ENCODE data around the gene UTS2. TPM values are rescaled to one million over a fixed set of nuclear protein-coding genes. Genes with fewer than 3 reads are reported as not detected.

Gene UTS2
- total RNA-seq, 2 donors from 2014 or later: not detected

DNA sequence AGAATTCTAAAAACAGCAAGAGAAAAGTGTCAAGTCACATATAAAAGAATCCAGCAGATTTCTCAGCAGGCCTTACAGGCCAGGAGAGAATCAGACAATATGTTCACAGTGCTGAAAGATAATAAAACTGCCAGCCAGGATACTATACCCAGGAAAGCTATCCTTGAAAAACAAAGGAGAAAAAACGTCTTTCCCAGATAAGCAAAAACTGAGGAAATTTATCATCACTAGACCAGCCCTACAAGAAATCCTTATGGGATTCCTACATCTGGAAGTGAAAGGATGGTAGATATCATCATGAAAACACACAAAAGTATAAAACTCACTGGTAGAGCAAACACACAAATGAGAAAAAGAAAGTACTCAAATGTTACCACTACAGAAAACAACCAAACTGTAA is 25.2 kb upstream of the UTS2 start:
- Mint-ChIP-seq H3K36me3 (ENCODE audit: insufficient read depth in 2 of 2) (peaks cover 4 to 5% of the 10 kb centered on the region in 2 donors), H3K4me1 (ENCODE audit: low read depth) (peaks cover 6% of the 10 kb centered on the region), H3K27ac (no peak overlapping the region), H3K27me3 (ENCODE audit: low read depth) (peaks cover 10% of the 10 kb centered on the region), H3K4me3 (no peak overlapping the region), H3K9me3 (peaks cover 4 to 5% of the 10 kb centered on the region in 2 donors)
- DNase-seq (no peak), ATAC-seq (replicated peaks in 1 of 2) (no peak)

DNA sequence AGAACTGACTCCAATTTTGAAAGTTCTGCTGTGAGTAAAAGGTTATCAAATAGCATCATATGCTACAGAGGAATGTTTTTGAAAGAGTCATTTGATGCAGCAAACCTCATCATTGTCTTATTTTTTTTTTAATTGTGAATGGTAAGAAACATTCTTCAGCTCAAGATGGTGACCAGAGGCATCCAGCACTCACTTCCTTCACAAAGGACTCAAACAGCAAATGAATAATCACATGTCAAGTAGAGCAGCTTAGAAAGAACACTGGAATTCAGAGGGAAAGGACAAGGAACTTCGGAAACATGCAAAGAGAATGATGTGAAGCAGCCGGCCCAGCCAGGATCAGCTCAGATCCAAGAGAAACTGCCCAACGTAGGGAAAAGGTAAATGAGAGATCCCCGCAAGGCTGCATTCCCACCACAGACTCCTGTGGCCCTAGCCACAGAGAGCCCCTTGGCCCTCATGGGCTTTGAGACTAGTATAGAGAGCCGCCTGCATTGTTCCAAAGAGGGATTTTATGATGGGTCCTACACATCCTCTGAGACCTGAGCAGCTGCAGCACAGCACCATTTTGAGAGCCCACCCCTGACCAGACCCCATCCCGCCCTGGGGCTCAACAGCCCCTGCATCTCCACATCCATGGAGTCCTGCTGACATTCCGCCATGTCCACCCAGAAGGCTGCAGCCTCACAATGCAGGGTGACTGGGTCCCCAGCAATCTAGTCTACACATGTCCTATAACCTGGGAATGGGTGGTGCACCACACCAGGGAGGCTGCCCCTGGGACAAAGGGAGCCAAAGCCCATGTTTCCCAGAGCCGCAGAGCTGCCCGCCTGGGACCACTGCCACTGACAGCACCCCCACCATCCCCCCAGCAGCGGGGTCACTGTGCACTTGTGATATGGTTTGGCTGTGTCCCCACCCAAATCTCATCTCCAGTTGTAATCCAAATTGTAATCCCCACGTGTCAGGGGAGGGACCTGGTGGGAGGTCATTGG is 21.2 kb upstream of the UTS2 start:
- H3K4me3 Mint-ChIP-seq: no peak overlapping the region
- peaks cover 4 to 5% of the 10 kb centered on the region in 2 donors for H3K36me3 Mint-ChIP-seq (ENCODE audit: insufficient read depth in 2 of 2)
- H3K9me3 Mint-ChIP-seq: peaks cover 4 to 5% of the 10 kb centered on the region in 2 donors
- H3K27ac Mint-ChIP-seq: no peak overlapping the region
- peaks cover 10% of the 10 kb centered on the region for H3K27me3 Mint-ChIP-seq (ENCODE audit: low read depth)
- no peak for DNase-seq
- no peak for ATAC-seq (replicated peaks in 1 of 2)
- peaks cover 6% of the 10 kb centered on the region for H3K4me1 Mint-ChIP-seq (ENCODE audit: low read depth)

DNA sequence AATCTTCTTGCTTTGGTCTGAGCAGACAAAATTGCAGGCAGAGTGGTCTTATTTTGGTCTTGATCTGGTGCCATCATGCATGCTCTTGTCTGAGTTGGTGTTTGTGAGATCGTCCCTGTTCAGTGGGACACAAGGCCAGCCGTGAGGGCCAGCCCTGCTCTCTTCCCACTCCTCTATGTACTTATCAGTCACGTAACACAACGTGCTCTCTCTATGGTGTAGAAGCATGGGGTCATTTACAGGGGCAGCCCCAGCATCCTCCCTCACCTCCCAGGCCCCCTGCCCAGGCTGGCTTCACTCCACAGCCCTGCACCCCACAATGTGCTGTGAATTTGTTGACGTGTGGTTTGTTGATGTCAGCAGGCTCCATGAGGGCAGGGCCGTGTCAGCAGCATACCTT is 18.3 kb upstream of the UTS2 start:
- DNase-seq: no peak
- no peak for ATAC-seq (replicated peaks in 1 of 2)
- Mint-ChIP-seq H3K36me3 (ENCODE audit: insufficient read depth in 2 of 2) (no peaks in the 10 kb centered on the region), H3K27ac (no peak overlapping the region), H3K9me3 (no peaks in the 10 kb centered on the region), H3K4me1 (ENCODE audit: low read depth) (no peaks in the 10 kb centered on the region), H3K27me3 (ENCODE audit: low read depth) (no peaks in the 10 kb centered on the region), H3K4me3 (no peak overlapping the region)

DNA sequence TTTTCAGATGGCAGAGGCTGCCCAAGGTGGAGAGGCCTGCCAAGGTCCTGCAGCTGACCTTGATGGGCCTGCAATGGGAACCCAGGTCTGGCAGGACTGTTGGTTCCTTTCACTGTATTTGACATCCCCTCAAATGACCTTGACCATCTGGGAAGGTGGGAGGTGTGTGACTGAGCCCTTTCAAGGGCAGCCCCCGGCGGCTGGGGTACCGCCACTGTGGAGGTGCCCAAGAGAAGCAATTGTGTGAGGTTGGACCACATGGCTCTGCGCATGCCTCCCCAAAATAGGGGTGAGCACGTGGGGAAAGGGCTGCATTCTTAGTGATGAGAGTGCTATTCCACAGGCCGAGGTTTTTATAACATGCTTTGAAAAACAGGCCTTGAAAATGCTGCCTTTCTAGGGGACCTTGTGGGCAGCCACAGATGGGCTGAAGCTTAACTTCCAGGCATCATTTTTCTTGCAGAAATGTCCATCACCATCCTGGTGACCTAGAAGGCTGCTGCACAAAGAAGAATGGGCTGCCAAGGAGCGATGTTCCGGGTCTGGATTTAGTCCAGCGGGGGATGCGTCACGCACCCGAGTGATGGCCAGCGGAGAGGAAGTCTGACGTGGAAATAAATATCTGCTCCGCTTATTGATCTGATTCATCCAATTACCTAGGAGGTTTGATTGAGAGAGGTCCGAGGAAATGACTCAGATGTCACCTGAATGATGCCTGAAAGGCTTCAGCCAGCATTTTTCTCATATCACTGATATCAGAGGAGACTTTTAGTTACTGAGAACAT is 16.5 kb upstream of the UTS2 start:
- H3K27ac Mint-ChIP-seq: no peak overlapping the region
- no peaks in the 10 kb centered on the region for H3K27me3 Mint-ChIP-seq (ENCODE audit: low read depth)
- H3K9me3 Mint-ChIP-seq: no peaks in the 10 kb centered on the region
- no peak overlapping the region for H3K4me3 Mint-ChIP-seq
- no peak for ATAC-seq (replicated peaks in 1 of 2)
- no peak for DNase-seq
- H3K36me3 Mint-ChIP-seq (ENCODE audit: insufficient read depth in 2 of 2): no peaks in the 10 kb centered on the region
- H3K4me1 Mint-ChIP-seq (ENCODE audit: low read depth): no peaks in the 10 kb centered on the region

DNA sequence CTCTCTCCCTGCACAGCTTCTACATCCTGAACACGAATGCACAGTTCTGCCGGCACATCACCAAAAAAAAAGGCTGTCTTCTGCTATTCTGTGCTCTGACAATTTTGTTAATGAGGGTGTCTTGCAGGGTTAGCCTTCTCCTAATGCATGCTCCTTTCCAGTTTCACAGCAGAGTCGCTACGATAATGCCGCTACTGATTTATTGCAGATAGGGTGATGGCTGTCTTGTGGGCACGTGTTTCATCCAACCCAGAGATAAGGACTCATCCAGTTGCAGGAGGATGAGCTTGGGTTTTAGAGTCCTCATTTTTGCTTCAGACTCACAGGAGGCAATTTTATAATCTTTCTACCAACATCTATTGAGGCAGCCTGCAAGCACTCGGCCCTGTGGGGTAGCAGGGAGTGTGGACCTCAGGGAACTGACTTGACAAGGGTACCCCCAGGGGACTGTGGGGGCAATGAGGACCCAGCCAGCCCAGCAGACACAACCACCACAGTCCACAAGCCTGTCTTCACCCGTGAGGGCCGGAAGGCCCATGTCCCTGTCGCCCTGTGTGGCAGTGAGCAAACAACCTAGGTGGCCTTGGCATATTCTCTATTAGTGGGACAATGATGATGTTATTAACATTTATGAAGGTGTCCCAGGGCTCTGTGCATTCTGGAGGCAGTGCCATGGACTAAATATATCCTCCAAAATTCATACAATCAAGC is 15.4 kb upstream of the UTS2 start:
- Mint-ChIP-seq H3K4me3 (no peak overlapping the region), H3K9me3 (no peaks in the 10 kb centered on the region), H3K27me3 (ENCODE audit: low read depth) (no peaks in the 10 kb centered on the region), H3K27ac (no peak overlapping the region), H3K4me1 (ENCODE audit: low read depth) (no peaks in the 10 kb centered on the region), H3K36me3 (ENCODE audit: insufficient read depth in 2 of 2) (no peaks in the 10 kb centered on the region)
- DNase-seq (no peak), ATAC-seq (replicated peaks in 1 of 2) (no peak)

DNA sequence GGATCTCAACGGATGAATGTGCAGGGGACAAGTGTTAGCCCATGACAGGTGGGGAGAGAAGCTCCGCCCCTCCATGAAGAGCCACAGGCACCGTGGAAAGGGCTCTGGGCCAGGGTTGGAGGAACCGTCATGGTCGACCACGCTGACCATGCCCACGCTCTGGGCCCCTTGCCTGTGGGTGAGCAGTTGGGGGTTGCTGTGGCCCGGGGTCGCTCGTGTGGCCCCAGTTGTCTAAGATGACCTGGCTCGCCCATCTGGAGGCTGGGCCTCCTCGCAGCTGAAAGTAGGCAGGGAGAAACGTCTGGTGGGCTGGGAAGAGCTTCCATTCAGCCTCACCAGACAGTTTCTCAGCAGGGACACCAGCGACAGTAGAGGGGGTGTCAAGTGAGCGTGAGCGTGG is 13.1 kb upstream of the UTS2 start:
- Mint-ChIP-seq H3K9me3 (no peaks in the 10 kb centered on the region), H3K36me3 (ENCODE audit: insufficient read depth in 2 of 2) (no peaks in the 10 kb centered on the region), H3K27me3 (ENCODE audit: low read depth) (no peaks in the 10 kb centered on the region), H3K4me1 (ENCODE audit: low read depth) (no peaks in the 10 kb centered on the region), H3K27ac (no peak overlapping the region), H3K4me3 (no peak overlapping the region)
- DNase-seq (no peak), ATAC-seq (replicated peaks in 1 of 2) (no peak)

DNA sequence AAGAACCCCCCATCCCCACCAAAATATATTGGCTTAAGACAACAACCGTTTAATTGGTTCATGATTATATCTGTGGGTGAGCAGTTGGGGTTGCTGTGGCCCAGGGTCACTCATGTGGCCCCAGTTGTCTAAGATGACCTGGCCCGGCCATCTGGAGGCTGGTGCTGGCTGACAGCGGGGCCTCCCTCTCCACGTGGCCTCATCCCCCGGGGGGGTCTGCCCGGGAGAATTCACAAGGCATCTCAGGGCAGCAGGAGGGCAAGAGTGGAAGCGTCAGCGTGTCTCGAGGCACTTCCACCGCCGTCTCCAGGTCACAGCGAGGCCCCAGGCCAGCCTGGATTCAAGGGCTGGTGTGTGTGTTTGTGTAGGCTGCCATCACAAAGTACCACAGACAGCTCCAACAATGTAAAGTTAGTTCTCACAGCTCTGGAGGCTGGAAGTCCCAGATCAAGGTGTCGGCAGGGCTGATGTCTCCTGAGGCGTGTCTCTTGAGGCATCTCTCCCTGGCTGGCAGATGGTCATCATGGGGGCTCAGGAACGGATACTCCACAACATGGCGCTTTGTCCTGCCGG is 11.0 kb upstream of the UTS2 start:
- Mint-ChIP-seq H3K4me1 (ENCODE audit: low read depth) (no peaks in the 10 kb centered on the region), H3K36me3 (ENCODE audit: insufficient read depth in 2 of 2) (no peaks in the 10 kb centered on the region), H3K27ac (no peak overlapping the region), H3K9me3 (no peaks in the 10 kb centered on the region), H3K4me3 (no peak overlapping the region), H3K27me3 (ENCODE audit: low read depth) (no peaks in the 10 kb centered on the region)
- no peak for ATAC-seq (replicated peaks in 1 of 2)
- no peak for DNase-seq

DNA sequence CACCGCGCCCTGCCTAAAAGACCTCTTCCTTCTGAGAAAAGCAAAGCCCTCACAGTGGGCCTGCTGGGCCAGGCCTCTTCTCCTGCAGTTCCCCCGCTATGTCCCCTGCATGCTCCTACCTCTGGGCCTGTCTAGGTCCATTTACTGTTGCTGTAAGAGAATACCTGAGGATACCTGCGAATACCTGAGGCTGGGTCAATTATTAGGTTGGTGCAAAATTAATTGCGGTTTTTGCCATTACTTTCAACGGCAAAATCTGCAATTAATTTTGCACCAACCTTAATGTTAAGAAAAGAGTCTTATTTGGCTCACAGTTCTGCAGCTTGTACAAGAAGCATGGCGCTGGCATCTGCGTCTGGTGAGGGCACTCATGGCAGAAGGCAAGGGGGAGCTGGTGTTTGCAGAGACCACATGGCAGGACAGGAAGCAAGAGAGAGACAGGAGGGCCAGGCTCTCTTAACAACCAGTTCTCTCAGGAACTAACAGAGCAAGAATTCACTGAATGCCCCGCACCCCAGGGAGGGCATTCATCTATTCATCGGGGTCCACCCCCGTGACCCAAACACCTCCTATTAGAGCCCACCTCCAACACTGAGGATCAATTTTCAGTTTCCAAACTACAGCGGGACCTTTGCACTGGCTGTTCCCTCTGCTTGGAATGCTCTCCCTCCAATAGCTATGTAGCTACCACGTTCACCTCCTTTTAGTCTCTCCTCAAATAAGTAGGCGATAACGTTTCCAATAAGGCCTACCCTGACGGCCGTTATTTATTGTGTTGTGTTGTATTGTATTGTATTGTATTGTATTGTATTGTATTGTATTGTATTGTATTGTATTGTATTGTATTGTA is 9.6 kb upstream of the UTS2 start:
- H3K4me3 Mint-ChIP-seq: no peak overlapping the region
- H3K9me3 Mint-ChIP-seq: no peaks in the 10 kb centered on the region
- H3K27me3 Mint-ChIP-seq (ENCODE audit: low read depth): no peaks in the 10 kb centered on the region
- ATAC-seq (replicated peaks in 1 of 2) (no peak), DNase-seq (no peak)
- no peaks in the 10 kb centered on the region for H3K36me3 Mint-ChIP-seq (ENCODE audit: insufficient read depth in 2 of 2)
- no peak overlapping the region for H3K27ac Mint-ChIP-seq
- no peaks in the 10 kb centered on the region for H3K4me1 Mint-ChIP-seq (ENCODE audit: low read depth)

DNA sequence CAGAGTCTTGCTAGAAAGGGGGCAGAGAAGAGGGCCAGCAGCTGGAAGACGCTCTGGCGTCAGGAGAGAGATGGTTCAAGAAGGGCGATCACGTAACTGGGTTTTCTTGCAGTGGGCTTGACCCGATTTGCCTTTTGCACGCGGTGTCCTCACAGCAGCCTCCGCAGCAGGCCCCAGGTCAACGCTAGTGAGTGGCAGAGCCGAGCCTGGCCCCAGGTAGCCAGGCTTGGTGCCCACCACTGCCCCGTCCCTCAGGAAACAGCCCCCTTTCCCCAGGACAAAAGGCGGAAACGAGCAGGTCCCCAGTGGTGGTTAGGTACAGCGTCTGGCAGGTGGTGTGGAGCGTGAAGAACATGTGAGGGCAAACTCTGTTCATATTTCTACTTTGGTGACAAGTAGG is 8.6 kb upstream of the UTS2 start:
- H3K27me3 Mint-ChIP-seq (ENCODE audit: low read depth): no peaks in the 10 kb centered on the region
- no peak for DNase-seq
- no peak overlapping the region for H3K4me3 Mint-ChIP-seq
- H3K27ac Mint-ChIP-seq: no peak overlapping the region
- ATAC-seq (replicated peaks in 1 of 2): no peak
- no peaks in the 10 kb centered on the region for H3K36me3 Mint-ChIP-seq (ENCODE audit: insufficient read depth in 2 of 2)
- no peaks in the 10 kb centered on the region for H3K4me1 Mint-ChIP-seq (ENCODE audit: low read depth)
- H3K9me3 Mint-ChIP-seq: no peaks in the 10 kb centered on the region

DNA sequence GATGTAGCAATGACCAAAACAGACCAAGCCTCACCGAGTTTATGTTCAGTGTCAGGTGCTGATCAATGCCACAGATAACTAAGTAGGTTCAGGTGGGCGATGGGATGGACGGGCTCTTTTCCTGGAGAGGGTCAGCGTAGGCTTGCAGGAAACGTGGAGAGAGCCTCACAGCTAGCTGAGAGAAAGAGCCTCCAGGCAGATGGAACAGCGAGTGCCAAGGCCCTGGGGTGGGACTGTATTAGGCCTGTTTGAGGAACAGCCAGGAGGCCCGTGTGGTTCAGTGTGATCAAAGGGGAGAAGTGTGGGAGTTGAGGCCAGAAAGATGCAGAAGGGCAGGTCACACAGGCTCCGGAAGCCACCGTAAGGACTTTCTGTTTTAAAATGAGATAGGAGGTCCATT is 7.3 kb upstream of the UTS2 start:
- Mint-ChIP-seq H3K27ac (no peak overlapping the region), H3K4me1 (ENCODE audit: low read depth) (no peaks in the 10 kb centered on the region), H3K27me3 (ENCODE audit: low read depth) (no peaks in the 10 kb centered on the region), H3K9me3 (no peaks in the 10 kb centered on the region), H3K36me3 (ENCODE audit: insufficient read depth in 2 of 2) (no peaks in the 10 kb centered on the region), H3K4me3 (no peak overlapping the region)
- ATAC-seq (replicated peaks in 1 of 2) (no peak), DNase-seq (no peak)

DNA sequence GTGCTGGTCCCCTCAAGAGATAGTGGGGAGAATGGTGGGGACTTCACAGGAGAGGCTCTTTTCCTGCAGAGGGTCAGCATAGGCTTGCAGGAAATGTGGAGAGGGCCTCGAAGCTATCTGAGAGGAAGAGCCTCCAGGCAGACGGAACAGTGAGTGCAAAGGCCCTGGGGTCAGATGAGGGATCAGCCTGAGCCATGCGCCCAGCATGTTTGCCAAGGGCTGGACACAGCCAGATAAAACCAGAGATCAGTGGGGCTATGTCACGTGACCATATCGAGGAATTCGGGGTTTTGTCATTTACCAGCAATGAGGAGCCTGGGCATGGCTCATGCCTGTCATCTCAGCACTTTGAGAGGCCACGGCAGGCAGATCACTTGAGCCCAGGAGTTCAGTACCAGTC is 6.5 kb upstream of the UTS2 start:
- DNase-seq (no peak), ATAC-seq (replicated peaks in 1 of 2) (no peak)
- Mint-ChIP-seq H3K36me3 (ENCODE audit: insufficient read depth in 2 of 2) (no peaks in the 10 kb centered on the region), H3K27me3 (ENCODE audit: low read depth) (no peaks in the 10 kb centered on the region), H3K4me3 (no peak overlapping the region), H3K4me1 (ENCODE audit: low read depth) (no peaks in the 10 kb centered on the region), H3K27ac (no peak overlapping the region), H3K9me3 (no peaks in the 10 kb centered on the region)

DNA sequence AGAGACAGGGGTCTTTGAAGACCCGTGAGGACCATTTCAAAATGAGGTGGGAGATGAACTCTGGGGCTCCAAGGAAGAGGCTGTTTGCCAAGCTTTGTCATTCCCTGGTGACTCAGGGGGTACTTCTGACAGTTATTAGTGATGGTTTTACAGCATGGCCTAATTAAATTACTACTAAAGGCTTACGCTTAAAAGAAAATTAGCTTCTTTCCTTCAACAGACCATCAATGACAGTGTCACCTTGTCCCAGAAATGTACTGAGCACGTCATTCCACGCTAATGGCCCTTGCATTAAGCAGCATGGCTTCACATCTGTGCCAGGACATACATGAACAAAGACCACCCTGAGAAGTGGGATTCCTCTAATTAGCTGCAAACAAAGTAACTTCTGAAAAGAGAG is 5.1 kb upstream of the UTS2 start:
- Mint-ChIP-seq H3K27me3 (ENCODE audit: low read depth) (no peaks in the 10 kb centered on the region), H3K9me3 (no peaks in the 10 kb centered on the region), H3K4me3 (no peak overlapping the region), H3K36me3 (ENCODE audit: insufficient read depth in 2 of 2) (no peaks in the 10 kb centered on the region), H3K27ac (no peak overlapping the region), H3K4me1 (ENCODE audit: low read depth) (no peaks in the 10 kb centered on the region)
- ATAC-seq (replicated peaks in 1 of 2): no peak
- DNase-seq: no peak

Measured in activated T-cell treated with anti-CD3 and anti-CD28 coated beads, Interleukin-2, amount 50 U/mL, for 72 hours (primary cell).